GM12891 (cell line): Measurements from ENCODE around the gene GMDS.

ENCODE experiments used
- PAX5 ChIP-seq: IDR thresholded peaks from 2 replicates; pipeline ENCODE4 v1.6.1; 2011; ENCODE audit warnings: low read length, moderate library complexity, mild to moderate bottlenecking; ENCODE audit not compliant: insufficient read depth, severe bottlenecking
- POLR2A ChIP-seq: IDR thresholded peaks from 2 replicates; pipeline ENCODE4 v1.6.1; 2011; ENCODE audit warnings: low read depth, low read length, control low read depth
- POLR2AphosphoS5 ChIP-seq: IDR thresholded peaks from 2 replicates; pipeline ENCODE4 v1.6.1; 2011; ENCODE audit warnings: low read depth, low read length, control low read depth
- POU2F2 ChIP-seq: IDR thresholded peaks from 2 replicates; pipeline ENCODE4 v1.6.1; 2011; ENCODE audit warnings: low read depth, mild to moderate bottlenecking, control low read depth, low read length, moderate library complexity
- SPI1 ChIP-seq: IDR thresholded peaks from 2 replicates; pipeline ENCODE4 v1.6.1; 2011; ENCODE audit warnings: low read depth, low read length, control low read depth
- TAF1 ChIP-seq: IDR thresholded peaks from 2 replicates; pipeline ENCODE4 v1.6.1; 2011; ENCODE audit warnings: low read depth, low read length, control low read depth

GRCh38 chr6:1636971-1637871, 608.2 kb downstream of the GMDS start:
- TF ChIP-seq TAF1 (no peak), SPI1 (no peak), POLR2A (no peak), POLR2AphosphoS5 (no peak), PAX5 (no peak), POU2F2 (no peak)
